Trophoblast cell (in vitro differentiated cells and primary cell): ENCODE results near the gene HOXC11.

Experiments used
- DNase-seq, 2 donors: peaks; one replicate each; pipeline ENCODE4 v3.0.0-alpha.2; 2016
- H2AFZ ChIP-seq: 2 replicates; pipeline ENCODE4 v1.6.1; 2013; ENCODE audit warnings: low read length, moderate library complexity, mild to moderate bottlenecking; ENCODE audit not compliant: insufficient read depth, poor library complexity
- H2AK5ac ChIP-seq: 2 replicates; pipeline ENCODE4 v1.6.1; 2013; ENCODE audit warnings: mild to moderate bottlenecking, low read length
- H2BK120ac ChIP-seq: 2 replicates; pipeline ENCODE4 v1.6.1; 2013; ENCODE audit warnings: low read length, mild to moderate bottlenecking, moderate library complexity; ENCODE audit not compliant: insufficient read depth, poor library complexity
- H2BK12ac ChIP-seq: 2 replicates; pipeline ENCODE4 v1.6.1; 2013; ENCODE audit warnings: mild to moderate bottlenecking, low read length, moderate library complexity
- H2BK5ac ChIP-seq: 2 replicates; pipeline ENCODE4 v1.6.1; 2013; ENCODE audit warnings: low read length, low read depth, moderate library complexity, mild to moderate bottlenecking; ENCODE audit not compliant: poor library complexity
- H3K14ac ChIP-seq: 2 replicates; pipeline ENCODE4 v1.6.1; 2013; ENCODE audit warnings: mild to moderate bottlenecking, low read length
- H3K18ac ChIP-seq: 2 replicates; pipeline ENCODE4 v1.6.1; 2013; ENCODE audit warnings: mild to moderate bottlenecking, low read length
- H3K23ac ChIP-seq: 2 replicates; pipeline ENCODE4 v1.6.1; 2013; ENCODE audit warnings: low read length
- H3K27ac ChIP-seq: 2 replicates; pipeline ENCODE4 v1.5.1; 2013; ENCODE audit warnings: low read depth, mild to moderate bottlenecking, inconsistent platforms, low read length, moderate library complexity
- H3K27me3 ChIP-seq: 2 replicates; pipeline ENCODE4 v1.6.1; 2013; ENCODE audit warnings: inconsistent platforms, mild to moderate bottlenecking, low read length, moderate library complexity; ENCODE audit not compliant: insufficient read depth
- H3K36me3 ChIP-seq, 2 experiments: 1 replicate in 1 of 2; 2 replicates in 1 of 2; pipeline ENCODE4 v1.6.1; 2013; ENCODE audit warnings: low read length in 2 of 2, mild to moderate bottlenecking in 2 of 2, moderate library complexity in 1 of 2; ENCODE audit not compliant: insufficient read depth in 2 of 2, control insufficient read depth in 1 of 2
- H3K4ac ChIP-seq: 2 replicates; pipeline ENCODE4 v1.6.1; 2013; ENCODE audit warnings: low read depth, mild to moderate bottlenecking, low read length, moderate library complexity
- H3K4me1 ChIP-seq, 2 experiments: 1 replicate in 1 of 2; 2 replicates in 1 of 2; pipeline ENCODE4 v1.6.1; 2013; ENCODE audit warnings: low read length in 2 of 2, mild to moderate bottlenecking in 2 of 2, moderate library complexity in 1 of 2; ENCODE audit not compliant: insufficient read depth in 2 of 2, control insufficient read depth in 1 of 2
- H3K4me2 ChIP-seq: 2 replicates; pipeline ENCODE4 v1.6.1; 2013; ENCODE audit warnings: inconsistent platforms, mild to moderate bottlenecking, low read length, moderate library complexity
- H3K4me3 ChIP-seq: 2 replicates; pipeline ENCODE4 v1.5.1; 2013; ENCODE audit warnings: mild to moderate bottlenecking, low read depth, low read length, inconsistent platforms
- H3K79me1 ChIP-seq: one replicate; pipeline ENCODE4 v1.6.1; 2013; ENCODE audit warnings: low read length
- H3K79me2 ChIP-seq: 2 replicates; pipeline ENCODE4 v1.6.1; 2013; ENCODE audit warnings: low read length, mild to moderate bottlenecking; ENCODE audit not compliant: control insufficient read depth, insufficient read depth, poor library complexity
- H3K9ac ChIP-seq: 2 replicates; pipeline ENCODE4 v1.6.1; 2013; ENCODE audit warnings: mild to moderate bottlenecking, low read length
- H3K9me3 ChIP-seq: 2 replicates; pipeline ENCODE4 v1.6.1; 2013; ENCODE audit warnings: low read depth, mild to moderate bottlenecking, control low read depth, inconsistent platforms, low read length; ENCODE audit not compliant: insufficient read depth
- H4K12ac ChIP-seq: 2 replicates; pipeline ENCODE4 v1.6.1; 2013; ENCODE audit warnings: low read depth, mild to moderate bottlenecking, low read length, moderate library complexity
- H4K8ac ChIP-seq: 2 replicates; pipeline ENCODE4 v1.6.1; 2013; ENCODE audit warnings: low read depth, mild to moderate bottlenecking, low read length, moderate library complexity
- H4K91ac ChIP-seq: one replicate; pipeline ENCODE4 v1.6.1; 2013; ENCODE audit warnings: low read depth, mild to moderate bottlenecking, low read length, moderate library complexity
- WGBS: extraction: QIAGEN DNeasy Blood & Tissue Kit; methylation state at CpG from one replicate; pipeline ENCODE4 v1.1.7; 2013; ENCODE audit warnings: missing lambda C conversion rate; ENCODE audit not compliant: insufficient read length, insufficient coverage; ENCODE audit errors: extremely low coverage; 5-methylcytosine and 5-hydroxymethylcytosine counted together

Gene HOXC11

GRCh38 chr12:53987787-53988230 is 14.9 kb downstream of the HOXC11 start:
- no peak overlapping the region for H2BK5ac ChIP-seq
- no peak overlapping the region for H3K4me3 ChIP-seq
- no peak overlapping the region for H4K8ac ChIP-seq
- no peaks in the 10 kb centered on the region for H3K79me1 ChIP-seq
- H4K91ac ChIP-seq = no peak overlapping the region
- no peak overlapping the region for H3K18ac ChIP-seq
- H3K27ac ChIP-seq = no peak overlapping the region
- H3K4me2 ChIP-seq = no peak overlapping the region
- H3K23ac ChIP-seq = no peak overlapping the region
- H2BK120ac ChIP-seq = no peak overlapping the region
- no peak for DNase-seq
- no peak overlapping the region for H3K14ac ChIP-seq
- no peak overlapping the region for H4K12ac ChIP-seq
- H2AK5ac ChIP-seq = no peak overlapping the region
- H3K9me3 ChIP-seq = peaks cover 28% of the 10 kb centered on the region
- no peak overlapping the region for H3K4ac ChIP-seq
- no peak overlapping the region for H2AFZ ChIP-seq
- H3K36me3 ChIP-seq = no peaks in the 10 kb centered on the region
- H3K27me3 ChIP-seq = peaks cover 92% of the 10 kb centered on the region
- no peak overlapping the region for H3K9ac ChIP-seq
- H2BK12ac ChIP-seq = no peak overlapping the region
- WGBS = no CpG with 5 or more reads among the region's 4 CpGs
- H3K79me2 ChIP-seq = no peaks in the 10 kb centered on the region
- H3K4me1 ChIP-seq = peaks cover 0 to 2% of the 10 kb centered on the region in 2 experiments

GRCh38 chr12:53988541-53989226 is 15.8 kb downstream of the HOXC11 start:
- no peak overlapping the region for H2BK5ac ChIP-seq
- H3K79me1 ChIP-seq = no peaks in the 10 kb centered on the region
- no peaks in the 10 kb centered on the region for H3K79me2 ChIP-seq
- H2BK12ac ChIP-seq = no peak overlapping the region
- H3K18ac ChIP-seq = no peak overlapping the region
- no peak overlapping the region for H4K8ac ChIP-seq
- H2AK5ac ChIP-seq = no peak overlapping the region
- no peak overlapping the region for H4K12ac ChIP-seq
- H3K9me3 ChIP-seq = peaks cover 25% of the 10 kb centered on the region
- H3K9ac ChIP-seq = no peak overlapping the region
- peaks cover 0 to 2% of the 10 kb centered on the region in 2 experiments for H3K4me1 ChIP-seq
- no peak overlapping the region for H4K91ac ChIP-seq
- no CpG with 5 or more reads among the region's 5 CpGs for WGBS
- peaks cover 91% of the 10 kb centered on the region for H3K27me3 ChIP-seq
- H3K4me2 ChIP-seq = no peak overlapping the region
- no peaks in the 10 kb centered on the region for H3K36me3 ChIP-seq
- no peak overlapping the region for H3K4me3 ChIP-seq
- no peak for DNase-seq
- H3K23ac ChIP-seq = no peak overlapping the region
- no peak overlapping the region for H3K27ac ChIP-seq
- no peak overlapping the region for H2BK120ac ChIP-seq
- no peak overlapping the region for H3K4ac ChIP-seq
- no peak overlapping the region for H2AFZ ChIP-seq
- H3K14ac ChIP-seq = no peak overlapping the region

- Histone ChIP-seq H3K9me3 (peaks cover 26% of the 10 kb centered on the region), H3K4me3 (no peak overlapping the region), H3K27ac (no peak overlapping the region), H3K14ac (no peak overlapping the region), H2BK5ac (no peak overlapping the region), H3K23ac (no peak overlapping the region), H2AFZ (no peak overlapping the region), H3K18ac (no peak overlapping the region), H3K9ac (no peak overlapping the region), H3K4me1 (no peaks in the 10 kb centered on the region), H2BK12ac (no peak overlapping the region), H4K12ac (no peak overlapping the region), H3K36me3 (no peaks in the 10 kb centered on the region), H2AK5ac (no peak overlapping the region), H4K91ac (no peak overlapping the region), H2BK120ac (no peak overlapping the region), H3K4ac (no peak overlapping the region), H4K8ac (no peak overlapping the region), H3K79me2 (no peaks in the 10 kb centered on the region), H3K79me1 (no peaks in the 10 kb centered on the region), H3K27me3 (peaks cover 91% of the 10 kb centered on the region), H3K4me2 (no peak overlapping the region)
- peak; percentile 43 to 78 for DNase-seq
- WGBS = no CpG with 5 or more reads among the region's 28 CpGs
Observed at GRCh38 chr12:53989227-53990113, 16.5 kb downstream of the HOXC11 start.

GRCh38 chr12:53990311-53991076 is 17.6 kb downstream of the HOXC11 start:
- Histone ChIP-seq H2AFZ (no peak overlapping the region), H3K4me2 (no peak overlapping the region), H3K14ac (no peak overlapping the region), H3K9ac (no peak overlapping the region), H2BK5ac (no peak overlapping the region), H4K91ac (no peak overlapping the region), H3K23ac (no peak overlapping the region), H3K4me3 (no peak overlapping the region), H4K12ac (no peak overlapping the region), H3K27ac (no peak overlapping the region), H3K36me3 (no peaks in the 10 kb centered on the region), H3K79me1 (no peaks in the 10 kb centered on the region), H3K27me3 (peaks cover 92% of the 10 kb centered on the region), H3K4me1 (peaks cover 0 to 5% of the 10 kb centered on the region in 2 experiments), H3K9me3 (peaks cover 20% of the 10 kb centered on the region), H3K79me2 (no peaks in the 10 kb centered on the region), H4K8ac (no peak overlapping the region), H2AK5ac (no peak overlapping the region), H3K18ac (no peak overlapping the region), H3K4ac (no peak overlapping the region), H2BK120ac (no peak overlapping the region), H2BK12ac (no peak overlapping the region)
- WGBS = no CpG with 5 or more reads among the region's 27 CpGs
- DNase-seq = no peak
